Ovary (tissue), 9 donors: Measurements from ENCODE around the gene CARM1. TPM values are rescaled to one million over a fixed set of nuclear protein-coding genes. Genes with fewer than 3 reads are reported as not detected.

Experiments
- DNase-seq, 5 donors: peaks; one replicate each; pipeline ENCODE4 v3.0.0-alpha.2; 2019 to 2020
- H3K27ac ChIP-seq, 2 donors: fragments of 200-600 bp; one replicate each; pipeline versions ENCODE4 v1.5.1 to v1.8.0; 2019 to 2022
- H3K27me3 ChIP-seq: fragments of 200-600 bp; one replicate; pipeline ENCODE4 v1.8.0; 2022
- H3K36me3 ChIP-seq: fragments of 200-600 bp; sonication (generic); one replicate; pipeline ENCODE4 v1.5.1; 2019
- H3K4me1 ChIP-seq: one replicate; pipeline ENCODE4 v1.8.1; 2013; ENCODE audit warnings: mild to moderate bottlenecking, moderate library complexity; ENCODE audit not compliant: insufficient read depth
- H3K4me3 ChIP-seq: fragments of 200-600 bp; sonication (generic); one replicate; pipeline ENCODE4 v1.5.1; 2017
- H3K9me3 ChIP-seq, 2 donors: fragments of 200-600 bp in 1 of 2; sonication (generic) in 1 of 2; one replicate each; pipeline versions ENCODE4 v1.5.1 to v1.8.1; 2013 to 2019; ENCODE audit warnings: mild to moderate bottlenecking in 1 of 2, moderate library complexity in 1 of 2
- EP300 ChIP-seq: sonication (generic); formaldehyde crosslinking; IDR thresholded peaks from one replicate; pipeline ENCODE4 v1.6.1; 2017; ENCODE audit warnings: antibody characterized with exemption
- POLR2A ChIP-seq: fragments of 450-650 bp; IDR thresholded peaks from one replicate; pipeline ENCODE4 v1.6.1; 2017; ENCODE audit warnings: antibody characterized with exemption, mild to moderate bottlenecking, moderate library complexity
- WGBS, 3 donors: extraction: QIAGEN DNeasy Blood & Tissue Kit in 1 of 3; methylation state at CpG; one replicate each; pipeline versions ENCODE4 v1.1.5 to v1.1.7; 2013 to 2017; 5-methylcytosine and 5-hydroxymethylcytosine counted together
- intact Hi-C, 4 donors: fragments of 100-400 bp; cut with DNase I; formaldehyde crosslinking; loops; one replicate each; pipeline versions ENCODE4 v1.11.0 to v1.15.1; 2022 to 2023
- polyA plus RNA-seq, 2 donors: library from polyadenylated mRNA; stranded (reverse); fragments of 200-250 nt in 1 of 2; fragments of 350-450 nt in 1 of 2; fragmentation: Illumina TruSeq in 1 of 2; extraction: RNeasy Lipid Tissue Mini Kit (QIAGEN cat#74804) in 1 of 2; gene quantifications; one replicate each; pipeline ENCODE4 v1.2.3, GENCODE V29; 2013 to 2014
- total RNA-seq, 7 donors: library from RNA; depleted of rRNA in 2 of 7; stranded (reverse); fragments of >200 nt in 2 of 7; fragmentation: NEBNext Ultra II Directional in 3 of 7; extraction: Animal tissue kit (Norgen Biotek cat#: 25700) in 3 of 7; gene quantifications; one replicate each; pipeline versions ENCODE4 v1.1.0 to v1.2.4, GENCODE V29; 2016 to 2023
- TF ChIP-seq, protein P1 (sequence below), 3 donors: fragments of 450-650 bp in 2 of 3; fragments of 200-600 bp in 1 of 3; IDR thresholded peaks; one replicate each; pipeline versions ENCODE4 v1.5.1 to v1.8.0; 2016 to 2022; ENCODE audit warnings: antibody characterized with exemption in 3 of 3, mild to moderate bottlenecking in 1 of 3
- donor health status: DM: no; HTN: no; CAD: no; lungs with moderate emphysema.
- donor health status: DM: no; HTN: no; CAD: no.
- donor health status: Bipolar disorder and iron deficiency.
- donor health status: DM: yes; HTN: yes; CAD: no.
- donor health status: DM: no; HTN: no; CAD: no.
- donor health status: DM: yes; HTN: yes; CAD: no.

CARM1 gene
- total and polyA plus RNA-seq, 9 donors, result 10.1 to 42.1 (median 38.1) TPM

DNA sequence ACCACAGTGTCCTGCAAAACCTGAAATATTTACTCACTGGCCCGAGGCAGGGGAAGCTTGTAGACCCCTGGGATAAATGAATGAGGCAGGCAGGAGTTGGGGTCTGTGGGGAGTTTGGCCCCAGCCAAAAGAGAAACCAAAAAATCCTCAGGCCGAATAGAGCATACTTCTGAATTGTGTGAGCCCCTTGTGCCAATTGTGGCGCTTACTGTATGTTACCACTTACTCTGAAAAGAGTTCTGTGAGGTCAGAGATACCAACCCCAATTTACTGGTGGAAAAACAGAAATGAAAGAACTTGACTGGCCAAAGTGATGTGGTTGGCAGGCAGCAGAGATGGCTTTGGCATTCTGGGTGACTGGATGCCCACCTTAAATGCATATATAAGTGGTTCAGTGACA lies 6.9 kb downstream of the CARM1 start:
- TF ChIP-seq POLR2A (no peak), EP300 (no peak)
- TF ChIP-seq, protein P1, sequence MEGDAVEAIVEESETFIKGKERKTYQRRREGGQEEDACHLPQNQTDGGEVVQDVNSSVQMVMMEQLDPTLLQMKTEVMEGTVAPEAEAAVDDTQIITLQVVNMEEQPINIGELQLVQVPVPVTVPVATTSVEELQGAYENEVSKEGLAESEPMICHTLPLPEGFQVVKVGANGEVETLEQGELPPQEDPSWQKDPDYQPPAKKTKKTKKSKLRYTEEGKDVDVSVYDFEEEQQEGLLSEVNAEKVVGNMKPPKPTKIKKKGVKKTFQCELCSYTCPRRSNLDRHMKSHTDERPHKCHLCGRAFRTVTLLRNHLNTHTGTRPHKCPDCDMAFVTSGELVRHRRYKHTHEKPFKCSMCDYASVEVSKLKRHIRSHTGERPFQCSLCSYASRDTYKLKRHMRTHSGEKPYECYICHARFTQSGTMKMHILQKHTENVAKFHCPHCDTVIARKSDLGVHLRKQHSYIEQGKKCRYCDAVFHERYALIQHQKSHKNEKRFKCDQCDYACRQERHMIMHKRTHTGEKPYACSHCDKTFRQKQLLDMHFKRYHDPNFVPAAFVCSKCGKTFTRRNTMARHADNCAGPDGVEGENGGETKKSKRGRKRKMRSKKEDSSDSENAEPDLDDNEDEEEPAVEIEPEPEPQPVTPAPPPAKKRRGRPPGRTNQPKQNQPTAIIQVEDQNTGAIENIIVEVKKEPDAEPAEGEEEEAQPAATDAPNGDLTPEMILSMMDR (IDR thresholded peaks at IDR 0.05), result no peak
- no peak for DNase-seq
- intact Hi-C loops, result loop anchor here in 1 of 4 donors (10.0 kb wide), 1 partner anchor 47 kb away; the partner anchor contains the start of genes TIMM29 and YIPF2
- Histone ChIP-seq H3K9me3 (no peaks in the 10 kb centered on the region), H3K27me3 (no peaks in the 10 kb centered on the region), H3K4me3 (no peak overlapping the region), H3K4me1 (peaks cover 7% of the 10 kb centered on the region), H3K27ac (no peak overlapping the region), H3K36me3 (no peaks in the 10 kb centered on the region)
- 70 to 84% (median 79%) methylated on average over 3 of the region's 3 CpGs for WGBS, 3 donors

DNA sequence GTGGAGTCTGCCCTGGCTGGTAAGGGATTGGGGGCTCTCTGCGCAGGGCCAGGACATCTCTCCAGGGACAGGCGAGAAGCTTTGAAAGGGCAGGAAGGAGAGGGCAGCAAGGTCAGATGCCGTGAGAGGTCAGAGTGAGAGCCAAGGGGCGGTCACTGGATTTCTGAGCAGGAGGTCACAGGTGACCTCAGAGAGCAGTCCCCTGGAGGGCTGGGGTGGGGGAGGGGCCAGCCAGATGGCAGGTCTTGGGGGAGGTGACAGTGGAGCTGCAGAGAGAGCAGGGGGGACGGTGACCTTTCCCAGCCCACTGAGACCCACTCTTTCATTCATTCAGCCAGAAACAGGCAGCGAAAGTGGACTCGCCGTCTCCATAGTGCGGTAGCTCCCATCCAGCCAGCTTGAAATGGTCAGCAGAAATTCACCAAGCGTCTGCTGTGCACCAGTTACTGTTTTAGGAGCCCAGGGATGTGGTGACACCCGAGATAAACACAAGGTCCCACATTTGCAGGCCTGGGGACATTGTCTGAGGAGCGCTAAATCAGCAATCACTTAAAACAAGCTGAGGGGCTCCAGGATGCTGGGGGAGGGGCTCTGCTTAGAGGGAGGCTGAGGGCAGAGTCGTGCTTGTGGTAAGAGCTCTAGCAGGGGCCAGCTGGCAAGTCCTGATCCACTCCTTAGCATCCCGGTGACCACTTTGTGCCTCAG lies 10.2 kb downstream of the CARM1 start:
- H3K4me1 ChIP-seq, result peaks cover 12% of the 10 kb centered on the region
- H3K9me3 ChIP-seq, result no peaks in the 10 kb centered on the region
- no peaks in the 10 kb centered on the region for H3K27me3 ChIP-seq
- H3K4me3 ChIP-seq, result no peak overlapping the region
- H3K36me3 ChIP-seq, result no peaks in the 10 kb centered on the region
- 77 to 82% (median 80%) methylated on average over 14 of the region's 14 CpGs for WGBS, 3 donors
- no peak overlapping the region for H3K27ac ChIP-seq
- intact Hi-C loops, result no loop called here
- DNase-seq, result no peak
- no peak for TF ChIP-seq EP300
- TF ChIP-seq, protein P1 (IDR thresholded peaks at IDR 0.05), result no peak
- TF ChIP-seq POLR2A, result no peak

DNA sequence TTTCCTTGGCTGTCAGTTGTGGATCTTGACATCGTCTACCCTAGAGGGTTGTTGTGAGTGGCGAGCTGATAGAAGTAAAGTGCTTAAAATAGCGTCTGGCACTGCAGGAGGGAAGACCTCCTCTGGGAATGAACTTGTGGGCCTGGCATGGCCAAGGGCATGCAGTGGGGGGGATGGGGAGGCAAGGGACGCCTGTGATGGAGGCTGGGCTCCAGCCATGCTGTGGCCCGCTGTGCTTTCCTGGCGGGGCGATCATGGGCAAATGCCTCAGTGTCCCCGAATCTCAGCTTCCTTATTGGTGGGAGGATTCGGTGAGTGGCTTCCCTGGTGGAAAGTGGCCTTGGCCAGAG lies 10.7 kb downstream of the CARM1 start:
- Histone ChIP-seq H3K4me3 (no peak overlapping the region), H3K27ac (no peak overlapping the region), H3K4me1 (peaks cover 13% of the 10 kb centered on the region), H3K27me3 (no peaks in the 10 kb centered on the region), H3K36me3 (no peaks in the 10 kb centered on the region), H3K9me3 (no peaks in the 10 kb centered on the region)
- intact Hi-C loops, result no loop called here
- WGBS, 3 donors, result 72 to 80% (median 76%) methylated on average over 9 of the region's 9 CpGs
- DNase-seq, result no peak
- no peak for TF ChIP-seq EP300

DNA sequence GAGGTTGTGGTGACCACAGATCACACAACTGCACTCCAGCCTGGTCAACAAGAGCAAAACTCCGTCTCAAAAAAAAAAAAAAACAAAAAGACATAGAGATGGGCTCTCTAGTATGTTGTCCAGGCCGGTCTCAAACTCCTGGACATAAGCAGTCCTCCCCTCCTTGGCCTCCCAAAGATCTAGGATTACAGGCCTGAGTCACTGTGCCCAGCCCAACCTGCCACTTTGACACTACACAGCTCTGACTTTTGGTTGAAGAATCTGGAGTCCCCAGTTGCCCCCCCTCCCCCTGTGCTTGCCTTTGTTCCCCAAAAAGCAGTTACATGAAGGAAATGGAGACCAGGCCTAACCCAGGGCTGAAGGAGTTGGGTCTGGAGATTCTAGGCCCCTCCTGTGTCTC lies 12.9 kb downstream of the CARM1 start:
- H3K4me1 ChIP-seq, result peaks cover 15% of the 10 kb centered on the region
- intact Hi-C loops, result no loop called here
- no peaks in the 10 kb centered on the region for H3K36me3 ChIP-seq
- no peak overlapping the region for H3K27ac ChIP-seq
- TF ChIP-seq POLR2A, result no peak
- TF ChIP-seq EP300, result no peak
- TF ChIP-seq, protein P1 (IDR thresholded peaks at IDR 0.05), result no peak
- DNase-seq, result no peak
- WGBS, 3 donors, result 76 to 89% (median 80%) methylated on average over 2 of the region's 2 CpGs
- H3K27me3 ChIP-seq, result no peaks in the 10 kb centered on the region
- no peaks in the 10 kb centered on the region for H3K9me3 ChIP-seq
- H3K4me3 ChIP-seq, result no peak overlapping the region
